Measurements from ENCODE around the gene GMDS.

GMDS gene

DNA sequence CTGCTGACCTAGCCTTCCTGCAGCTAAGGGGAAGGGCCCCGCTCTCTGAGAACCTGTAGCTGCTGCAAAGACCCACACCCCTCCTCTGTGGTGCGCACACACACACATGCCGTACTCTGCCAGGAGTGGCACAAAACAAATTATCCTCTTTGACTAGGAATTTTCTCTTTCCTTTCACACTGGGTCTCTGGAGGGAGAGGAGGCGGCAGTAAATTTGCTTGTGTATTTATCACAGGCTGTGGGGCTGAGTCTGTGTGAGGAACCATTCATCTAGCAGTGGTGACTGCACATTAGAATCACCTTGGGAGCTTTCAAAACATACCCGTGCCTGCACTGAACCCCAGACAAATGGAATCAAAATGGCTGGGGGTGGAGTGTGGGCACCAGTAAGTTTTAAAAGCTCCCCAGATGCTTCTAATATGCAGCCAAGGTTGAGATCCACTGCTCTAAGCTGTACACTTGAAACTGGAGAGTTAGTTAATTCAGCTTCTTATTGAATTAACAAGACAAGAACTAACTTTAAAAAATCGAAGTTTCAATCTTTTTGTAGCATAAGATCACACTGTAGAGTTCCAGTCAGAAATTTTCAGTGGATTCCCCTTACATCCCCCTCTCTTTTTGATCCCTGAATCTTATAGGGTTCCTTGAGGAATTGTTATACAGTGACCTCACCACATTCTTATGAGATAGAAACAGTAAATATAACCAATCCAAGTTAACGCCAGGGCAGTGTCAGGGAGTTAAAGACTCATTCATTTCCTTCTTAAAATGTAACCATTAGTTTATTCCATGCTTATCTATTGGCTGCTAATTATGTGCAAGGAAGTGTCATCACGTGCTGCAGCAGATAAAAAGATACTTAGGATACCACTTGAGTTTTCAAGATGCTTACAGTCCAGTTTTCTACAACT lies 29.8 kb upstream of the GMDS start:
- Histone ChIP-seq H3K9ac (ENCODE audit: low read depth, low read length, poor library complexity, severe bottlenecking) (no peak overlapping the region), H3F3A (ENCODE audit: low read depth) (no peaks in the 10 kb centered on the region), H3K36me3 (ENCODE audit: insufficient read depth, low read length) (no peaks in the 10 kb centered on the region), H3K9me3 (ENCODE audit: insufficient read depth, low read depth, low read length) (peaks cover 12% of the 10 kb centered on the region), H3K9me2 (replicated peaks; ENCODE audit: low read depth, low read length) (no peaks in the 10 kb centered on the region), H4K20me1 (ENCODE audit: insufficient read depth, low read length, poor library complexity, severe bottlenecking) (no peaks in the 10 kb centered on the region), H3K4me1 (ENCODE audit: insufficient read depth, low read length, poor library complexity, severe bottlenecking) (no peaks in the 10 kb centered on the region), H3K27me3 (ENCODE audit: insufficient read depth, low read length, poor library complexity, severe bottlenecking) (no peaks in the 10 kb centered on the region), H3K4me2 (ENCODE audit: low read depth, low read length, poor library complexity, severe bottlenecking) (no peak overlapping the region), H3K79me2 (ENCODE audit: insufficient read depth, low read length) (no peaks in the 10 kb centered on the region), H3K4me3 (ENCODE audit: low read length, poor library complexity, severe bottlenecking) (no peak overlapping the region), H2AFZ (ENCODE audit: low read length) (no peak overlapping the region)
- TF ChIP-seq EZH2phosphoT487 (IDR thresholded peaks at IDR 0.05; ENCODE audit: borderline replicate concordance): no peak
- TF ChIP-seq, protein P1, sequence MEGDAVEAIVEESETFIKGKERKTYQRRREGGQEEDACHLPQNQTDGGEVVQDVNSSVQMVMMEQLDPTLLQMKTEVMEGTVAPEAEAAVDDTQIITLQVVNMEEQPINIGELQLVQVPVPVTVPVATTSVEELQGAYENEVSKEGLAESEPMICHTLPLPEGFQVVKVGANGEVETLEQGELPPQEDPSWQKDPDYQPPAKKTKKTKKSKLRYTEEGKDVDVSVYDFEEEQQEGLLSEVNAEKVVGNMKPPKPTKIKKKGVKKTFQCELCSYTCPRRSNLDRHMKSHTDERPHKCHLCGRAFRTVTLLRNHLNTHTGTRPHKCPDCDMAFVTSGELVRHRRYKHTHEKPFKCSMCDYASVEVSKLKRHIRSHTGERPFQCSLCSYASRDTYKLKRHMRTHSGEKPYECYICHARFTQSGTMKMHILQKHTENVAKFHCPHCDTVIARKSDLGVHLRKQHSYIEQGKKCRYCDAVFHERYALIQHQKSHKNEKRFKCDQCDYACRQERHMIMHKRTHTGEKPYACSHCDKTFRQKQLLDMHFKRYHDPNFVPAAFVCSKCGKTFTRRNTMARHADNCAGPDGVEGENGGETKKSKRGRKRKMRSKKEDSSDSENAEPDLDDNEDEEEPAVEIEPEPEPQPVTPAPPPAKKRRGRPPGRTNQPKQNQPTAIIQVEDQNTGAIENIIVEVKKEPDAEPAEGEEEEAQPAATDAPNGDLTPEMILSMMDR (conservative IDR thresholded peaks at IDR 0.05; ENCODE audit: low read length): no peak

DNA sequence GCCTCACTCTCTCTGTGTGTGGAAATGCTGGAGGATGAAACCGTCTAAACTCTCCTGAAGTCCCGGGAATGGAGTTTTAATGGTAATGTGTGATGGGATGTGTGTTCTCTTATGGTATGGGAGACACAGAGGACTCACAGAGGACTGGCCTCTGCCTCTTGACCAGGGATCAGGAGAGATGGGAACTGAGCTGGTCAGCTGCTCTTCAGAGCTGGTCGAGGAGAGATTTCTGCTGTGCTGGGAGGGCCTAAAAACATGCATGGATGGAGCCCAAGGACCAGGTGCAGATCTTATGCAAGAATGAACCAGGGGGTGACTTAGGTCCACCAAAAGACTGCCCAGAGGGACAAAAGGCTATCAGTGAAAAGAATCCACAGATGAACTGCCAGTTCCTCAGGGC lies 27.3 kb upstream of the GMDS start:
- Histone ChIP-seq H3K9me3 (ENCODE audit: insufficient read depth, low read depth, low read length) (no peaks in the 10 kb centered on the region), H3K4me1 (ENCODE audit: insufficient read depth, low read length, poor library complexity, severe bottlenecking) (no peaks in the 10 kb centered on the region), H3F3A (ENCODE audit: low read depth) (no peaks in the 10 kb centered on the region), H3K36me3 (ENCODE audit: insufficient read depth, low read length) (no peaks in the 10 kb centered on the region), H3K27me3 (ENCODE audit: insufficient read depth, low read length, poor library complexity, severe bottlenecking) (no peaks in the 10 kb centered on the region), H3K79me2 (ENCODE audit: insufficient read depth, low read length) (no peaks in the 10 kb centered on the region), H3K4me3 (ENCODE audit: low read length, poor library complexity, severe bottlenecking) (no peak overlapping the region), H4K20me1 (ENCODE audit: insufficient read depth, low read length, poor library complexity, severe bottlenecking) (no peaks in the 10 kb centered on the region), H3K4me2 (ENCODE audit: low read depth, low read length, poor library complexity, severe bottlenecking) (no peak overlapping the region), H3K9ac (ENCODE audit: low read depth, low read length, poor library complexity, severe bottlenecking) (no peak overlapping the region), H3K9me2 (replicated peaks; ENCODE audit: low read depth, low read length) (no peaks in the 10 kb centered on the region), H2AFZ (ENCODE audit: low read length) (no peak overlapping the region)
- TF ChIP-seq, protein P1 (conservative IDR thresholded peaks at IDR 0.05; ENCODE audit: low read length): no peak
- no peak for TF ChIP-seq EZH2phosphoT487 (IDR thresholded peaks at IDR 0.05; ENCODE audit: borderline replicate concordance)

DNA sequence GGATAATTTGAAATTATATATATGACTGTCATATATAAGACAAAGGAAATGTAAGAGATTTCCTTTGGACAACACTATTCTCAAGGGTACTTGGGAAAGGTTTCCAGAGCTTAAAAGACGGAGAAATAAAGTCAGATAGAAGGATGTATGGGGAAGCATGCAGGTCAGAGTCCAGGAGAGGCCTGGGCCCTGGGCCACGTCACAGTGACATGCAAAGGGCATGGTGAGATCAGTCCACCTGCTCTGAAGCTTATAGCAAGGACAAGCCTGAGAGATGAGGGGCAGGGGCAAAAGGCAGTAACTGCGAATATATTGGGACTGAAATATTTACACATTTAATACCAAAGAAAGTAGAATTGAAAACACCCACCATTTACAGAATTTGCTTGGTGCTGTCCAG lies 24.6 kb upstream of the GMDS start:
- no peak overlapping the region for H2AFZ ChIP-seq (ENCODE audit: low read length)
- H3K9me3 ChIP-seq (ENCODE audit: insufficient read depth, low read depth, low read length): no peaks in the 10 kb centered on the region
- H3F3A ChIP-seq (ENCODE audit: low read depth): no peaks in the 10 kb centered on the region
- no peaks in the 10 kb centered on the region for H3K79me2 ChIP-seq (ENCODE audit: insufficient read depth, low read length)
- TF ChIP-seq, protein P1 (conservative IDR thresholded peaks at IDR 0.05; ENCODE audit: low read length): no peak
- TF ChIP-seq EZH2phosphoT487 (IDR thresholded peaks at IDR 0.05; ENCODE audit: borderline replicate concordance): no peak
- H3K4me3 ChIP-seq (ENCODE audit: low read length, poor library complexity, severe bottlenecking): no peak overlapping the region
- no peaks in the 10 kb centered on the region for H3K4me1 ChIP-seq (ENCODE audit: insufficient read depth, low read length, poor library complexity, severe bottlenecking)
- H3K9me2 ChIP-seq (replicated peaks; ENCODE audit: low read depth, low read length): no peaks in the 10 kb centered on the region
- no peak overlapping the region for H3K9ac ChIP-seq (ENCODE audit: low read depth, low read length, poor library complexity, severe bottlenecking)
- no peak overlapping the region for H3K4me2 ChIP-seq (ENCODE audit: low read depth, low read length, poor library complexity, severe bottlenecking)
- H3K36me3 ChIP-seq (ENCODE audit: insufficient read depth, low read length): no peaks in the 10 kb centered on the region
- H3K27me3 ChIP-seq (ENCODE audit: insufficient read depth, low read length, poor library complexity, severe bottlenecking): no peaks in the 10 kb centered on the region
- H4K20me1 ChIP-seq (ENCODE audit: insufficient read depth, low read length, poor library complexity, severe bottlenecking): no peaks in the 10 kb centered on the region

Measured in Loucy (cell line).